GM13976 (cell line): ENCODE measurements around the gene EXOSC2.

Source experiments
- DNase-seq: peaks from one replicate; pipeline ENCODE4 v3.0.0; 2012; ENCODE audit warnings: low spot score
- in situ Hi-C: fragments of 300-500 bp; cut with MboI; formaldehyde crosslinking; loops from one replicate; pipeline ENCODE4 v1.12.0; 2022; ENCODE audit warnings: low sequenced_read_pairs, mixed read lengths, inconsistent platforms; ENCODE audit not compliant: unreplicated experiment
- TF ChIP-seq, protein P1 (sequence below): IDR thresholded peaks from 2 replicates; pipeline ENCODE4 v1.5.1; 2012; ENCODE audit warnings: borderline replicate concordance, mild to moderate bottlenecking; ENCODE audit not compliant: insufficient read depth; ENCODE audit errors: extremely low read depth, missing control alignments, control extremely low read depth

Gene EXOSC2

DNA sequence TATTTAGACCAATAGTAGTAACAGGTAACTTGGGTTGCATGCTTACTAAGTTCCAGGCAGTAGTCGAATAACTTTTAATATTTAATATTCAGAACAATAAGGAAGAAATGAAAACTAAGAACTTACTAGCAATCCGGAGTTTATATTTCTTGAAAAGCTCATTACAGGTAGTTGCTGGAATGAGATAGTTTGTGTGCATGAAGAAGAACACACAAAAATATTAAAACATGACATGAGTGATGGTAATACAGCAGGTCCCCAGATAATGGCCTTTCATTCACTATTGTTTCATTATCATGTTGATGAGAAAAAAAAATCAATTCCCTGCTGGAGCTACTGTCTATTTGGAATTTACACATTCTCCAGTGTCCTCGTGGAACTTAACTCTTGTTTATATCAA lies 44.7 kb downstream of the EXOSC2 start:
- DNase-seq = no peak
- TF ChIP-seq, protein P1, sequence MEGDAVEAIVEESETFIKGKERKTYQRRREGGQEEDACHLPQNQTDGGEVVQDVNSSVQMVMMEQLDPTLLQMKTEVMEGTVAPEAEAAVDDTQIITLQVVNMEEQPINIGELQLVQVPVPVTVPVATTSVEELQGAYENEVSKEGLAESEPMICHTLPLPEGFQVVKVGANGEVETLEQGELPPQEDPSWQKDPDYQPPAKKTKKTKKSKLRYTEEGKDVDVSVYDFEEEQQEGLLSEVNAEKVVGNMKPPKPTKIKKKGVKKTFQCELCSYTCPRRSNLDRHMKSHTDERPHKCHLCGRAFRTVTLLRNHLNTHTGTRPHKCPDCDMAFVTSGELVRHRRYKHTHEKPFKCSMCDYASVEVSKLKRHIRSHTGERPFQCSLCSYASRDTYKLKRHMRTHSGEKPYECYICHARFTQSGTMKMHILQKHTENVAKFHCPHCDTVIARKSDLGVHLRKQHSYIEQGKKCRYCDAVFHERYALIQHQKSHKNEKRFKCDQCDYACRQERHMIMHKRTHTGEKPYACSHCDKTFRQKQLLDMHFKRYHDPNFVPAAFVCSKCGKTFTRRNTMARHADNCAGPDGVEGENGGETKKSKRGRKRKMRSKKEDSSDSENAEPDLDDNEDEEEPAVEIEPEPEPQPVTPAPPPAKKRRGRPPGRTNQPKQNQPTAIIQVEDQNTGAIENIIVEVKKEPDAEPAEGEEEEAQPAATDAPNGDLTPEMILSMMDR = no peak
- in situ Hi-C loops = no loop called here

DNA sequence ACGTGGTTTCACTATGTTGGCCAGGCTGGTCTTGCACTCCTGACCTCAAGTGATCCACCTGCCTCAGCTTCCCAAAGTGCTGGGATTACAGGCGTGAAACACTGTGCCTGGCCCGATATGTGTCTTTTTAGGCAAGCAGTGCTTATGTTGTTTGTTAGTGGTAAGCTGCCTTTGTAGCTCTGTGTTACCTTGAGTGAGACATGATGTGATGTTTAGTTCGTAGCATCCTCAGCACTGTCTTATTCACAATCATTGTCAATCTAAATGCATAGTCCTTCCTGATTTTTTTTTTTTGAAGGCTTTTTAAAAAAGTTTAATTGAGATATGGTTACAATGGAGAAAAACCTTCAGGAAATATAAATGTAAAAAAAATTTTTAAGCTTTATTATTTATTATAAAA lies 45.5 kb downstream of the EXOSC2 start:
- TF ChIP-seq, protein P1 = no peak
- DNase-seq = no peak
- in situ Hi-C loops = no loop called here

DNA sequence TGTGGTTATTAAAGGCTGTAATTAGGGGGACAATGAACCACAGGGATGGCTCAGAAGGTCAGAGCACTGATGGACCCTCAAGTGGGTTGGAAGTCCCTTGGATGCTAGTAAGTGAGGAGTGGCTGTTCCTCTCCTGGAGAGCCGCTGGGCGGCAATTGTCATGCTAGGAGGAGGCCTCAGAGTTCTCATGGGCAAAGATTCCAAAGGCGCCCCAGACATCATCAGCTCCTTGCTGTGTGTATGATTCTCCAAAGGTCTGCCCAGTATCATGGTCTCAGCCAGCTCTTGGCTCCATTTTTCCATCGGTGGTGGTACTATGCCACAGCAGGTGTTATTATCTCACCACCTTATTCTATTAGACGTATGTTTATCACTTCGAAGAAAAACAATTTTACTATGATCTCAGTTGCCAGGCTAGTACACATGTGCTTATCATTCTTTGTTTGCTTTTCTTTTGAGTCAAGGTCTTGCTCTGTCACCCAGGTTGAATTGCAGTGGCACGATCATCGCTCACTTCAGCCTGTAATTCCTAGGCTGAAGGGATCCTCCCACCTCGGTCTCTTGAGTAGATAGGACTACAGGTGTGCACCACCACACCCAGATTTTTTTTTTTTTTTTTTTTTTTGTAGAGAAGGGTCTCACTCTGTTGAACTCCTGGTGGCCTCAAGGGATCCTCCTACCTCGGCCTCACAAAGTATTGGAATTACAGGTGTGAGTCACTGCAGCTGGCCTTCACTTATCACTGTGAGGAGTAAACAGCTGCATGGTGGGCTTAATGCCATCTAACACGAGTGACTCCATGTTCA lies 46.8 kb downstream of the EXOSC2 start:
- in situ Hi-C loops = no loop called here
- TF ChIP-seq, protein P1 = no peak
- no peak for DNase-seq

DNA sequence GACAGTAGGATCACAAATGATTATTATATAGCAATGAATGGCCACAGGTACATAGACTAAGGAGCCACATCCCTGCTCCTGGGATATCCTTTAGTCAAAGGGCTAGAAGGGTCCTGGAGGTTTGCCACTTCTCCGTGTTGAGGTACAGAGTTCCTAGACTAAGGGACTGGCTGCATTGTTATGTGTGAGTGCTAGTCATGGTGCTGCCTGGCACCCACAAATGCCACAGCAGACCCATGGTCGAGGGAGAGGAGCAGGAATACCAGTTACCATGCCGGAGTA lies 47.4 kb downstream of the EXOSC2 start:
- no peak for DNase-seq
- TF ChIP-seq, protein P1 = no peak
- in situ Hi-C loops = no loop called here

DNA sequence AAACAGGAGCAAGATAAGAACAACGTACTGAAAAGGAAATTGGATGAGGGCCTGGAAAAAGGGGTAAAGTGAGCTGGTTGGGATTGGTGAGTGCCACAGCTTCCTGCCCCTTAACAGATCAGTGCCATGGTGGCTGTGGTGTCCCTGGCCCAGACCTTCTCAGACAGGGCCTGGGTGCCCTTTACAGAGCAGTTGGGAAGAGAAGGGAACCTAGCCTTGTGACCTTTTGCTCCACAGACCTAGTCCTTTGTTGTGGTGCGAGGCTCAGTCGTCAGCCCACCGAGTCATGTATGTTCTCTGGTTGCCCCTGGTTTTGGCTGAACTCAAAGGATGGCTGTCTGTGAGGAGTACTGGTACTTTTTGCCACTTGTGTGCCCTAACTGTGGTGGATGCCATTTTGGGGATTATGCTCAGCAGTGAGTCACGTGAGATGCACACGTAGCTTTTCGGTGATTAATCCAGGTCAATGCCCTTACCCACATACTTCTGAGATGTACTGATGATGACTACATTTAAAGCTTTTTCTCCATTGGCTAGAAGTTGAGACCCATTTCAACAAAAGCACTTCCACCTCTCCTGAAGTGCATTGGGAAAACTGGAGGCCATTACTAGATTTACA lies 48.4 kb downstream of the EXOSC2 start:
- no peak for DNase-seq
- in situ Hi-C loops = no loop called here
- TF ChIP-seq, protein P1 = no peak

DNA sequence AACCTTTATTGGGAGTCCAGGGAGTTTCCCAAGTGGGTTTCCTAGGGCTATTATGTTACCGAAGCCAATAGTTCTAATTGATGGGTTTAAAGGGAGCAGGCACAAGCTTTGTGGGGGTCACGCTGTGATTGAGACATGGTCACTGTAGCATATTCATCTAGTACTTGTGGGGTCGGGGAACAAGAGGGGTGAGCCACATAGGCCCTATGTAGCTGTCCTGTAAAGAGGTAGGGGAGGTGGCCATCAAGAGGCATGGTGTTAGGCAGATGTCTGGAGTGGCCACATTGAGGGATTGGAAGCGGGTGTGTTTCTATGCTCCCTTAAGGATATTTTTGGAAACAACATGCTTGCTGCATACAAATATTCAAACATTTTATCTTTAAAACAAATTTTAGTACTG lies 50.1 kb downstream of the EXOSC2 start:
- TF ChIP-seq, protein P1 = no peak
- in situ Hi-C loops = no loop called here

DNA sequence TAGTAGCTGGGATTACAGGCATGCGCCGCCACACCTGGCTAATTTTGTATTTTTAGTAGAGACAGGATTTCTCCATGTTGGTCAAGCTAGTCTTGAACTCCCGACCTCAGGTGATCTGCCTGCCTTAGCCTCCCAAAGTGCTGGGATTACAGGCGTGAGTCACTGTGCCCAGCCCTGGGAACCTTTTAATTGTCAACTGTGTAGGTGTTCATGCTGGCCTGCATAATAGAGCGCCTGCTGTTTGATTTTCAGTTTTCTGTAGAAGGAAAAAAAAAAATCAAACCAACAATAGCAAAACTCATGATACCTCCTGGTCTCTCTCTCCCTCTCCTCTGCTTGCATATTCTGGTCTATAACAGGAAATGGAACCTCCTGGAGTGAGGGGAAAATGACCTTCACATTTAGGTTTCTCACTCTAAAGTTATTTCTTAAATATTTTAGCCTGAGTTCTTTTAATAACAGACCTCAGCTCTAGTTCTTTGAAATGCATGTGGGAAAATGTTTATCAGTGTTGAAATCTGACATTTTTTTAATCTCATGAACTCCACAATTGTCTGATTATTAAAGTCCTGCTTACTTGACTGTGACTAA lies 51.7 kb downstream of the EXOSC2 start:
- TF ChIP-seq, protein P1 = no peak
- in situ Hi-C loops = no loop called here
- DNase-seq = no peak

More for the DNA sequence above, 50.1 kb downstream of the EXOSC2 start:
- DNase-seq = no peak
